MM.1S (cell line): ENCODE data around the gene APOH.

Experiments used
- DNase-seq: peaks from one replicate; pipeline ENCODE4 v3.0.0-alpha.2; 2015
- H2AFZ ChIP-seq: fragments of 300-600 bp; sonication (generic); 2 replicates; pipeline ENCODE4 v1.6.0; 2016; ENCODE audit warnings: antibody characterized with exemption, low read length
- H3F3A ChIP-seq: fragments of 300-600 bp; sonication (generic); 2 replicates; pipeline ENCODE4 v1.6.1; 2016; ENCODE audit warnings: mild to moderate bottlenecking, antibody characterized with exemption, low read length, moderate library complexity, mixed read lengths; ENCODE audit not compliant: insufficient read depth
- H3K27ac ChIP-seq: fragments of 300-600 bp; sonication (generic); 2 replicates; pipeline ENCODE4 v1.5.1; 2016; ENCODE audit warnings: mild to moderate bottlenecking, low read length
- H3K27me3 ChIP-seq: fragments of 300-600 bp; sonication (generic); replicated peaks from 2 replicates; pipeline ENCODE4 v1.6.0; 2016; ENCODE audit warnings: low read length; ENCODE audit not compliant: insufficient read depth
- H3K36me3 ChIP-seq: fragments of 300-600 bp; sonication (generic); replicated peaks from 2 replicates; pipeline ENCODE4 v1.6.1; 2016; ENCODE audit warnings: mild to moderate bottlenecking, low read length, mixed read lengths; ENCODE audit not compliant: insufficient read depth
- H3K4me1 ChIP-seq: fragments of 300-600 bp; sonication (generic); 2 replicates; pipeline ENCODE4 v1.6.1; 2016; ENCODE audit warnings: low read length, mixed read lengths
- H3K4me2 ChIP-seq: fragments of 300-600 bp; sonication (generic); 2 replicates; pipeline ENCODE4 v1.6.0; 2016; ENCODE audit warnings: low read depth, low read length
- H3K4me3 ChIP-seq: fragments of 300-600 bp; sonication (generic); 2 replicates; pipeline ENCODE4 v1.5.1; 2016; ENCODE audit warnings: low read length, mixed read lengths
- H3K79me2 ChIP-seq: fragments of 300-600 bp; sonication (generic); 2 replicates; pipeline ENCODE4 v1.6.1; 2016; ENCODE audit warnings: mixed run types, low read length, mixed read lengths
- H3K9ac ChIP-seq: fragments of 300-600 bp; sonication (generic); 2 replicates; pipeline ENCODE4 v1.6.1; 2016; ENCODE audit warnings: low read length, mixed read lengths
- H3K9me2 ChIP-seq: fragments of 300-600 bp; sonication (generic); replicated peaks from 2 replicates; pipeline ENCODE4 v1.6.1; 2016; ENCODE audit warnings: mild to moderate bottlenecking, low read length, mixed read lengths; ENCODE audit not compliant: insufficient read depth
- H3K9me3 ChIP-seq: fragments of 300-600 bp; sonication (generic); replicated peaks from 2 replicates; pipeline ENCODE4 v1.6.1; 2016; ENCODE audit warnings: mild to moderate bottlenecking, low read length, mixed read lengths; ENCODE audit not compliant: insufficient read depth
- H4K20me1 ChIP-seq: fragments of 300-600 bp; sonication (generic); 2 replicates; pipeline ENCODE4 v1.6.1; 2016; ENCODE audit warnings: mild to moderate bottlenecking, low read length, moderate library complexity, mixed read lengths; ENCODE audit not compliant: insufficient read depth
- EZH2 ChIP-seq: fragments of 300-600 bp; sonication (generic); optimal IDR thresholded peaks from 2 replicates; pipeline ENCODE3; 2017; ENCODE audit warnings: low read depth, mild to moderate bottlenecking, antibody characterized with exemption, low read length, mixed read lengths
- EZH2phosphoT487 ChIP-seq: fragments of 300-600 bp; sonication (generic); IDR thresholded peaks from 2 replicates; pipeline ENCODE4 v1.6.1; 2018; ENCODE audit warnings: antibody characterized with exemption, low read length
- TF ChIP-seq, protein P1 (sequence below): fragments of 300-600 bp; sonication (generic); IDR thresholded peaks from 2 replicates; pipeline ENCODE4 v1.5.1; 2016; ENCODE audit warnings: antibody characterized with exemption, low read length, mixed read lengths

APOH gene

GRCh38 chr17:66185862-66186261 is 43.4 kb downstream of the APOH start:
- TF ChIP-seq EZH2 = no peak
- TF ChIP-seq, protein P1, sequence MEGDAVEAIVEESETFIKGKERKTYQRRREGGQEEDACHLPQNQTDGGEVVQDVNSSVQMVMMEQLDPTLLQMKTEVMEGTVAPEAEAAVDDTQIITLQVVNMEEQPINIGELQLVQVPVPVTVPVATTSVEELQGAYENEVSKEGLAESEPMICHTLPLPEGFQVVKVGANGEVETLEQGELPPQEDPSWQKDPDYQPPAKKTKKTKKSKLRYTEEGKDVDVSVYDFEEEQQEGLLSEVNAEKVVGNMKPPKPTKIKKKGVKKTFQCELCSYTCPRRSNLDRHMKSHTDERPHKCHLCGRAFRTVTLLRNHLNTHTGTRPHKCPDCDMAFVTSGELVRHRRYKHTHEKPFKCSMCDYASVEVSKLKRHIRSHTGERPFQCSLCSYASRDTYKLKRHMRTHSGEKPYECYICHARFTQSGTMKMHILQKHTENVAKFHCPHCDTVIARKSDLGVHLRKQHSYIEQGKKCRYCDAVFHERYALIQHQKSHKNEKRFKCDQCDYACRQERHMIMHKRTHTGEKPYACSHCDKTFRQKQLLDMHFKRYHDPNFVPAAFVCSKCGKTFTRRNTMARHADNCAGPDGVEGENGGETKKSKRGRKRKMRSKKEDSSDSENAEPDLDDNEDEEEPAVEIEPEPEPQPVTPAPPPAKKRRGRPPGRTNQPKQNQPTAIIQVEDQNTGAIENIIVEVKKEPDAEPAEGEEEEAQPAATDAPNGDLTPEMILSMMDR = no peak
- Histone ChIP-seq H3K4me3 (no peak overlapping the region), H3K27me3 (no peaks in the 10 kb centered on the region), H3K79me2 (no peaks in the 10 kb centered on the region; the same call in 1 of the 2 replicates), H3K9me2 (no peaks in the 10 kb centered on the region), H3K4me1 (peaks cover 5% of the 10 kb centered on the region), H3K9me3 (no peaks in the 10 kb centered on the region), H3K4me2 (no peak overlapping the region), H3K27ac (no peak overlapping the region), H3K36me3 (no peaks in the 10 kb centered on the region), H3K9ac (no peak overlapping the region), H3F3A (0 out of 2 replicates have a peak, but pooled peaks cover 3% of the 10 kb centered on the region), H4K20me1 (no peaks in the 10 kb centered on the region), H2AFZ (no peak overlapping the region)
- DNase-seq = no peak

- no peaks in the 10 kb centered on the region for H3K27me3 ChIP-seq
- no peak overlapping the region for H3K4me3 ChIP-seq
- no peak overlapping the region for H3K27ac ChIP-seq
- DNase-seq = no peak
- H2AFZ ChIP-seq = no peak overlapping the region
- no peak overlapping the region for H3K4me2 ChIP-seq
- no peak overlapping the region for H3K9ac ChIP-seq
- no peaks in the 10 kb centered on the region; the same call in 1 of the 2 replicates for H3K79me2 ChIP-seq
- no peaks in the 10 kb centered on the region for H3F3A ChIP-seq
- no peaks in the 10 kb centered on the region for H4K20me1 ChIP-seq
- H3K4me1 ChIP-seq = no peaks in the 10 kb centered on the region
- no peaks in the 10 kb centered on the region for H3K9me2 ChIP-seq
- no peaks in the 10 kb centered on the region for H3K9me3 ChIP-seq
- no peaks in the 10 kb centered on the region for H3K36me3 ChIP-seq
- TF ChIP-seq EZH2phosphoT487 = no peak
- TF ChIP-seq EZH2 = no peak
- TF ChIP-seq, protein P1 = no peak
Measured at GRCh38 chr17:66184392-66184791, 44.8 kb downstream of the APOH start.

DNA sequence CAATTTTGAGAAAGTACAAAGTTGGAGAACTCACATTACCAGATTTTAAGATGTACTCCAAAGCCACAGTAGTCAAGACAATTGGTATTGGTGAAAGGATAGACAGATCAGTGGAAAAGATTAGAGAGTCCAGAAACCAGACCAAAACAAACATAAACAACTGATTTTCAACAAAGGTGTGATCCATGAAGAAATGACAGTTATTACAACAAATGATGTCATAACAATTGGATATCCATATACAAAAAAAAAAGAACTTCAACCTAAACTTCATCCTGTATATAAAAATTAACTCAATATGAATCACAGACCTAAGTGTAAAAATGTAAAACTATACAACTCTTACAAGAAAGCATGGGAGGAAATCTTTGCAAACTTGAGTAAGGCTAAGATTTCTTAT is 45.7 kb downstream of the APOH start:
- H3K4me2 ChIP-seq = no peak overlapping the region
- no peaks in the 10 kb centered on the region for H3K9me3 ChIP-seq
- no peak overlapping the region for H3K27ac ChIP-seq
- no peaks in the 10 kb centered on the region; the same call in 1 of the 2 replicates for H3K79me2 ChIP-seq
- no peak overlapping the region for H3K9ac ChIP-seq
- no peaks in the 10 kb centered on the region for H3K36me3 ChIP-seq
- H3K4me1 ChIP-seq = no peaks in the 10 kb centered on the region
- H3K9me2 ChIP-seq = no peaks in the 10 kb centered on the region
- TF ChIP-seq EZH2 = no peak
- TF ChIP-seq, protein P1 = no peak
- TF ChIP-seq EZH2phosphoT487 = no peak
- no peak for DNase-seq
- H3K27me3 ChIP-seq = no peaks in the 10 kb centered on the region
- H4K20me1 ChIP-seq = no peaks in the 10 kb centered on the region
- H2AFZ ChIP-seq = no peak overlapping the region
- H3K4me3 ChIP-seq = no peak overlapping the region
- no peaks in the 10 kb centered on the region for H3F3A ChIP-seq
